Tibial nerve (tissue), 4 donors: ENCODE measurements around the gene TFAP2E. TPM values are rescaled to one million over a fixed set of nuclear protein-coding genes. Genes with fewer than 3 reads are reported as not detected.

ENCODE experiments used
- DNase-seq, 2 donors: peaks; one replicate each; pipeline ENCODE4 v3.0.0-alpha.2; 2019; ENCODE audit warnings: low spot score in 2 of 2
- H3K27ac ChIP-seq, 4 donors: fragments of 200-600 bp; sonication (generic) in 3 of 4; one replicate each; pipeline ENCODE4 v1.5.1; 2017 to 2019; ENCODE audit warnings: mild to moderate bottlenecking in 1 of 4
- H3K27me3 ChIP-seq, 2 donors: fragments of 200-600 bp; sonication (generic) in 1 of 2; one replicate each; pipeline versions ENCODE4 v1.5.1 to v1.6.0; 2017 to 2019
- H3K36me3 ChIP-seq, 3 donors: fragments of 200-600 bp; sonication (generic); one replicate each; pipeline ENCODE4 v1.5.1; 2018 to 2019
- H3K4me1 ChIP-seq, 4 donors: fragments of 200-600 bp; sonication (generic) in 3 of 4; one replicate each; pipeline ENCODE4 v1.5.1; 2017 to 2019
- H3K4me3 ChIP-seq, 4 donors: fragments of 200-600 bp; sonication (generic) in 3 of 4; one replicate each; pipeline ENCODE4 v1.5.1; 2017 to 2019; ENCODE audit warnings: mild to moderate bottlenecking in 1 of 4, moderate library complexity in 1 of 4
- H3K9me3 ChIP-seq, 4 donors: fragments of 200-600 bp; sonication (generic) in 3 of 4; one replicate each; pipeline ENCODE4 v1.5.1; 2017 to 2019
- CTCF ChIP-seq, 5 experiments: fragments of 200-600 bp in 3 of 5; fragments of 450-650 bp in 2 of 5; sonication (generic) in 3 of 5; IDR thresholded peaks; one replicate each; pipeline ENCODE4 v1.5.1; 2016 to 2019; ENCODE audit warnings: antibody characterized with exemption in 5 of 5, mild to moderate bottlenecking in 3 of 5, moderate library complexity in 2 of 5
- EP300 ChIP-seq, 2 donors: sonication (generic); formaldehyde crosslinking; IDR thresholded peaks; one replicate each; pipeline ENCODE4 v1.6.1; 2017; ENCODE audit warnings: antibody characterized with exemption in 2 of 2, mild to moderate bottlenecking in 1 of 2
- POLR2A ChIP-seq, 2 donors: fragments of 450-650 bp; IDR thresholded peaks; one replicate each; pipeline ENCODE4 v1.6.1; 2017; ENCODE audit warnings: antibody characterized with exemption in 2 of 2, mild to moderate bottlenecking in 2 of 2, moderate library complexity in 2 of 2
- WGBS, 2 donors: methylation state at CpG; one replicate each; pipeline ENCODE4 v1.1.5; 2018; 5-methylcytosine and 5-hydroxymethylcytosine counted together
- total RNA-seq, 4 donors: library from RNA; depleted of rRNA; stranded (reverse); fragments of >200 nt; gene quantifications; one replicate each; pipeline ENCODE4 v1.1.0, GENCODE V29; 2016

TFAP2E gene
- 1 to 10 TPM in 2 of 4 donors, under 1 TPM in 2; 0.44 to 3.3 (median 1.2) TPM for total RNA-seq

DNA sequence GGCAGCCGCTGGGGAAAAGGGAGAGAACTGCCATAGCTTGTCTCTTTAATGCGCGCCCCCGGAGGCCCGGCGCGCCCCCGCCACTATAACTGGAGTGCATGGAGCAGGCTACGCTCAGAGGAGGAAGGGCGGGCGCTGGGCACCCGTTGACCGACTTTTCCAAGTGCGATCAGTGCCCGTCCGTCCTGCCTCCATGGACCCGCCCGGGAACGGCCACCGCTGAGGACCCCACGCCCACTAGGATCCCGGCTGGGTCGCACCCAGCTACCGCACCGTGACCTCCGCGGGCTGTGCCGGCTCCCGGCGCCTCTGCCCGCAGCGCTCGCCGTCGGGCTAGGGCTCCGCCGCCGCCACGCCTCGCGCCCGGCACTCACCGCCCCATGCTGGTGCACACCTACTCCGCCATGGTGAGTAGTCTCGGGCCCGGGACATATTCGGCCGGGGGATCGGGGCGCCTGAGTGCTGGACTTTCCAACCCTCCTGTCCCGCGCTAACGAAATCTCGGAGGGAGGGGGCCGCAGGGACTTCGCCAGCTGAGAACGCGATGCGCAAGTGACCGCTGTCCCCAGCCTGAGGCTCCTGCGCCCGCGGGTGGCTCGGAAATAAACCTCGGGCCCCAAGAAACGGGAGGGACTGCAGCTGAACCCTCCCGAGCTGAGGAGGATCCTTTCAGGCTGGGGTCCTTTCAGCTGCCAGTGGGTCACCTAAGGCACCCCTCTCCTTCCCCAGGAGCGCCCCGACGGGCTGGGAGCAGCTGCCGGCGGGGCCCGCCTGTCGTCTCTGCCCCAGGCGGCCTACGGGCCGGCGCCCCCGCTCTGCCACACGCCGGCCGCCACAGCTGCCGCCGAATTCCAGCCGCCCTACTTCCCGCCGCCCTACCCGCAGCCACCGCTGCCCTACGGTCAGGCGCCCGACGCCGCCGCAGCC, at the start of gene TFAP2E:
Gene TFAP2E, plus strand, starts transcription at position 117 of the 927 bp plus-strand sequence. Its CDS starts 264 bp downstream, at position 381.
- peaks cover 0 to 38% (median 15%) of the 10 kb centered on the region in 4 donors for H3K4me1 ChIP-seq
- 39 to 47% methylated on average over 43 to 56 of the region's 95 CpGs for whole genome bisulfite sequencing, 2 donors
- TF ChIP-seq CTCF (IDR thresholded peaks at IDR 0.05) (no peak), EP300 (IDR thresholded peaks at IDR 0.05) (peak in 1 of 2 donors; percentile 13), POLR2A (IDR thresholded peaks at IDR 0.05) (no peak)
- H3K27me3 ChIP-seq, result peaks cover 0 to 65% of the 10 kb centered on the region in 2 donors
- no peak within 1 kb of the TSS for H3K27ac ChIP-seq
- H3K4me3 ChIP-seq, result peak within 1 kb of the TSS; percentile 5 to 50 (median 26)
- peak in 1 of 2 donors; percentile 25 for DNase-seq
- no peaks in the 10 kb centered on the region for H3K9me3 ChIP-seq
- peaks cover 0 to 9% (median 0%) of the 10 kb centered on the region in 3 donors for H3K36me3 ChIP-seq

DNA sequence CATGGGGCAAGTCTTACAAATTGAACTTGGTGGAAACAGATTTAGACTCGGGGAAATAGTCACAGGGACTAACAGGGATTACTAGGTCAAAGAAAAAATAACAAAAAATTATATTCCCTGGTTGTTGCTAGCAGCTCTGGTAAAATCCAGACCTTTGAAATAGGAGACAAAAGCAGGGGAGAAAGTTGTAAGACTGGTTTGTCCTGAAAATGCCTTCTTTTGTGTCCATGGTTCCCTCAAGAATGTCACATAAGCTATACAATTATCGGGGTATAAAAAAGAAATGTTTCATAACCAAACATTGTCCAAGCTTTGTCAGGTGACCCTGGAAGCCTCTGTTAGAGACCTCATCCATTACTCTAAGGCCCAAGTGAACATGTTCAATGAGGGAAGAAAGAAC, 49.0 kb upstream of the TFAP2E start:
- H3K4me3 ChIP-seq, result no peak overlapping the region
- no peaks in the 10 kb centered on the region for H3K4me1 ChIP-seq
- WGBS, 2 donors, result 65 to 68% methylated on average over 2 of the region's 2 CpGs
- H3K27ac ChIP-seq, result no peak overlapping the region
- TF ChIP-seq EP300 (IDR thresholded peaks at IDR 0.05) (no peak), POLR2A (IDR thresholded peaks at IDR 0.05) (no peak), CTCF (IDR thresholded peaks at IDR 0.05) (no peak)
- H3K27me3 ChIP-seq, result no peaks in the 10 kb centered on the region
- H3K36me3 ChIP-seq, result peaks cover 0 to 13% (median 0%) of the 10 kb centered on the region in 3 donors
- H3K9me3 ChIP-seq, result no peaks in the 10 kb centered on the region
- DNase-seq, result no peak

GRCh38 chr1:35530168-35530567, 42.9 kb upstream of the TFAP2E start:
- H3K36me3 ChIP-seq, result peaks cover 0 to 15% (median 0%) of the 10 kb centered on the region in 3 donors
- no peak overlapping the region for H3K27ac ChIP-seq
- H3K9me3 ChIP-seq, result no peaks in the 10 kb centered on the region
- TF ChIP-seq EP300 (IDR thresholded peaks at IDR 0.05), result no peak
- TF ChIP-seq CTCF (IDR thresholded peaks at IDR 0.05), result no peak
- TF ChIP-seq POLR2A (IDR thresholded peaks at IDR 0.05), result no peak
- H3K4me1 ChIP-seq, result peaks cover 0 to 20% (median 2%) of the 10 kb centered on the region in 4 donors
- WGBS, 2 donors, result 75 to 78% methylated on average over 5 of the region's 5 CpGs
- H3K4me3 ChIP-seq, result no peak overlapping the region
- DNase-seq, result no peak
- no peaks in the 10 kb centered on the region for H3K27me3 ChIP-seq

DNA sequence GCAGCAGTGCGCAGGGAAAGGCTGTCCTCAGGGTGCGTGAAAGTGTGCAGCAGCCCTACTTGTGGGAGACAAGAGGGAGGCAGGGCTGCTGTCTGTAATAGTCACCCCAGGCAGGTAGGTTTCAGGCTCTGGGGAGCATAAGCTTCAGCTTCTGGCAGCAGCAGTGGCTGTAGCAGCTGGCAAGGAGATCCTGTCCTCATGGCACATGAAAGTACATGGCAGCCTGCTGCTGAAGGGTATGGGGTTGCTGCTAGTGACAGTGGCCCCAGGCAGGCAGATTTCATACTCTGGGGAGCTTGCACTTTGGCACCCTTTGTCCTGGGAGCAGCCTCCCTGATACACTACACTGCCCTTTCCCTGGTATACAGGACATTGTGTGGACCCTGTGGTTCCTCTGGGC, 42.2 kb upstream of the TFAP2E start:
- TF ChIP-seq EP300 (IDR thresholded peaks at IDR 0.05) (no peak), CTCF (IDR thresholded peaks at IDR 0.05) (no peak), POLR2A (IDR thresholded peaks at IDR 0.05) (no peak)
- 95 to 100% methylated on average over 2 of the region's 2 CpGs for whole genome bisulfite sequencing, 2 donors
- Histone ChIP-seq H3K36me3 (peaks cover 0 to 15% (median 0%) of the 10 kb centered on the region in 3 donors), H3K9me3 (no peaks in the 10 kb centered on the region), H3K4me1 (peaks cover 0 to 23% (median 2%) of the 10 kb centered on the region in 4 donors), H3K27ac (no peak overlapping the region), H3K27me3 (no peaks in the 10 kb centered on the region), H3K4me3 (no peak overlapping the region)
- no peak for DNase-seq

GRCh38 chr1:35531368-35531767, 41.7 kb upstream of the TFAP2E start:
- DNase-seq, result no peak
- WGBS, 2 donors, result 76 to 80% methylated on average over 6 of the region's 6 CpGs
- Histone ChIP-seq H3K4me1 (peaks cover 0 to 27% (median 2%) of the 10 kb centered on the region in 4 donors), H3K9me3 (no peaks in the 10 kb centered on the region), H3K4me3 (no peak overlapping the region), H3K36me3 (peaks cover 0 to 15% (median 0%) of the 10 kb centered on the region in 3 donors), H3K27me3 (no peaks in the 10 kb centered on the region), H3K27ac (no peak overlapping the region)
- no peak for TF ChIP-seq CTCF (IDR thresholded peaks at IDR 0.05)
- no peak for TF ChIP-seq POLR2A (IDR thresholded peaks at IDR 0.05)
- TF ChIP-seq EP300 (IDR thresholded peaks at IDR 0.05), result no peak
